GM21526 (cell line): Measurements from ENCODE around the gene MTG2.

ENCODE experiments used
- ATAC-seq: cut with Tn5 transposase; IDR thresholded peaks from one replicate; pipeline ENCODE4 v1.9.1; 2021; ENCODE audit warnings: moderate library complexity; ENCODE audit not compliant: unreplicated experiment, low FRiP score

MTG2 gene

GRCh38 chr20:62179162-62179504 is 3.7 kb upstream of the MTG2 start:
- ATAC-seq: no peak

GRCh38 chr20:62181808-62182207 is 1.0 kb upstream of the MTG2 start:
- no peak for ATAC-seq

- no peak for ATAC-seq
Measured at GRCh38 chr20:62183426-62184142, 756 bp downstream of the MTG2 start.

GRCh38 chr20:62186096-62186426 is 3.2 kb downstream of the MTG2 start:
- ATAC-seq: no peak

GRCh38 chr20:62186887-62187866 is 4.3 kb downstream of the MTG2 start:
- ATAC-seq: no peak

- ATAC-seq: no peak
Measured at GRCh38 chr20:62190639-62191411, 8.0 kb downstream of the MTG2 start.

GRCh38 chr20:62191781-62192559 is 9.1 kb downstream of the MTG2 start:
- ATAC-seq: no peak

- no peak for ATAC-seq
Measured at GRCh38 chr20:62192635-62193034, 9.8 kb downstream of the MTG2 start.

- no peak for ATAC-seq
Measured at GRCh38 chr20:62193079-62194025, 10.5 kb downstream of the MTG2 start.

GRCh38 chr20:62195075-62195405 is 12.2 kb downstream of the MTG2 start:
- no peak for ATAC-seq

- ATAC-seq: no peak
Measured at GRCh38 chr20:62195736-62196135, 12.9 kb downstream of the MTG2 start.

GRCh38 chr20:62196286-62196685 is 13.5 kb downstream of the MTG2 start:
- ATAC-seq: no peak

- no peak for ATAC-seq
Measured at GRCh38 chr20:62197311-62197710, 14.5 kb downstream of the MTG2 start.

- no peak for ATAC-seq
Measured at GRCh38 chr20:62197801-62198200, 15.0 kb downstream of the MTG2 start.

- ATAC-seq: no peak
Measured at GRCh38 chr20:62198496-62198895, 15.7 kb downstream of the MTG2 start.

GRCh38 chr20:62198931-62199330 is 16.1 kb downstream of the MTG2 start:
- ATAC-seq: no peak

GRCh38 chr20:62200491-62201172 is 17.8 kb downstream of the MTG2 start:
- ATAC-seq: no peak

GRCh38 chr20:62201173-62202082 is 18.6 kb downstream of the MTG2 start:
- ATAC-seq: peak; percentile 61
